ENCODE measurements around the gene RCC1.
"Not testable (repeated sequence)": the region's sequence is repeated elsewhere in the genome, so short reads cannot be mapped to it uniquely, and the experiment has no call there.

RCC1 gene

GRCh38 chr1:28537457-28538199 lies 31.8 kb downstream of the RCC1 start:
- peaks cover 49% of the 10 kb centered on the region for H3K36me3 ChIP-seq (ENCODE audit: insufficient read depth, low read length)
- H3K27me3 ChIP-seq (ENCODE audit: insufficient read depth, low read length, poor library complexity) = no peaks in the 10 kb centered on the region
- H3K9me3 ChIP-seq (ENCODE audit: insufficient read depth, low read length, severe bottlenecking) = no peaks in the 10 kb centered on the region
- no peak overlapping the region; the same call in 1 of the 2 replicates for H3K9ac ChIP-seq (ENCODE audit: low read depth, low read length)
- H3K4me3 ChIP-seq (ENCODE audit: low read depth in 1 of 2, low read length in 2 of 2) = no peak overlapping the region
- no peak overlapping the region for H3K27ac ChIP-seq (ENCODE audit: low read length)
- no peak overlapping the region for H3K4me2 ChIP-seq (ENCODE audit: insufficient read depth, low read length)
- H3K79me2 ChIP-seq (ENCODE audit: insufficient read depth, low read length) = no peaks in the 10 kb centered on the region
- H4K20me1 ChIP-seq (ENCODE audit: insufficient read depth, low read length) = peaks cover 3% of the 10 kb centered on the region; the same call in 1 of the 2 replicates
- no peak for ATAC-seq (ENCODE audit: insufficient read depth, low read depth)
- no peak for DNase-seq
- H2AFZ ChIP-seq (ENCODE audit: low read depth, low read length) = no peak overlapping the region
- TF ChIP-seq EZH2 (IDR thresholded peaks at IDR 0.05; ENCODE audit: borderline replicate concordance, low read depth, low read length, severe bottlenecking) (no peak), CTCF (IDR thresholded peaks at IDR 0.05; ENCODE audit: borderline replicate concordance, extremely low read depth, low read length, poor library complexity, severe bottlenecking) (no peak)
- no peaks in the 10 kb centered on the region for H3K4me1 ChIP-seq (ENCODE audit: insufficient read depth, low read length)

- Histone ChIP-seq H3K79me2 (ENCODE audit: insufficient read depth, low read length) (no peaks in the 10 kb centered on the region), H3K27ac (ENCODE audit: low read length) (no peak overlapping the region), H2AFZ (ENCODE audit: low read depth, low read length) (no peak overlapping the region), H3K36me3 (ENCODE audit: insufficient read depth, low read length) (peaks cover 46% of the 10 kb centered on the region), H4K20me1 (ENCODE audit: insufficient read depth, low read length) (peaks cover 3% of the 10 kb centered on the region; the same call in 1 of the 2 replicates), H3K4me3 (ENCODE audit: low read depth in 1 of 2, low read length in 2 of 2) (no peak overlapping the region), H3K9me3 (ENCODE audit: insufficient read depth, low read length, severe bottlenecking) (no peaks in the 10 kb centered on the region), H3K4me1 (ENCODE audit: insufficient read depth, low read length) (no peaks in the 10 kb centered on the region), H3K27me3 (ENCODE audit: insufficient read depth, low read length, poor library complexity) (no peaks in the 10 kb centered on the region), H3K4me2 (ENCODE audit: insufficient read depth, low read length) (no peak overlapping the region), H3K9ac (ENCODE audit: low read depth, low read length) (no peak overlapping the region)
- no peak for ATAC-seq (ENCODE audit: insufficient read depth, low read depth)
- TF ChIP-seq CTCF (IDR thresholded peaks at IDR 0.05; ENCODE audit: borderline replicate concordance, extremely low read depth, low read length, poor library complexity, severe bottlenecking) (no peak), EZH2 (IDR thresholded peaks at IDR 0.05; ENCODE audit: borderline replicate concordance, low read depth, low read length, severe bottlenecking) (no peak)
- no peak for DNase-seq
Measured at GRCh38 chr1:28538286-28538685, 32.4 kb downstream of the RCC1 start.

GRCh38 chr1:28540651-28541050 lies 34.8 kb downstream of the RCC1 start:
- DNase-seq (no peak), ATAC-seq (ENCODE audit: insufficient read depth, low read depth) (no peak)
- no peak overlapping the region for H3K4me2 ChIP-seq (ENCODE audit: insufficient read depth, low read length)
- H3K79me2 ChIP-seq (ENCODE audit: insufficient read depth, low read length) = no peaks in the 10 kb centered on the region
- H3K4me3 ChIP-seq (ENCODE audit: low read depth in 1 of 2, low read length in 2 of 2) = no peak overlapping the region
- peaks cover 32% of the 10 kb centered on the region for H3K36me3 ChIP-seq (ENCODE audit: insufficient read depth, low read length)
- H4K20me1 ChIP-seq (ENCODE audit: insufficient read depth, low read length) = no peaks in the 10 kb centered on the region
- no peak overlapping the region for H3K9ac ChIP-seq (ENCODE audit: low read depth, low read length)
- no peaks in the 10 kb centered on the region for H3K27me3 ChIP-seq (ENCODE audit: insufficient read depth, low read length, poor library complexity)
- H3K27ac ChIP-seq (ENCODE audit: low read length) = no peak overlapping the region
- TF ChIP-seq EZH2 (IDR thresholded peaks at IDR 0.05; ENCODE audit: borderline replicate concordance, low read depth, low read length, severe bottlenecking) (no peak), CTCF (IDR thresholded peaks at IDR 0.05; ENCODE audit: borderline replicate concordance, extremely low read depth, low read length, poor library complexity, severe bottlenecking) (peak; percentile 33)
- H2AFZ ChIP-seq (ENCODE audit: low read depth, low read length) = no peak overlapping the region
- H3K4me1 ChIP-seq (ENCODE audit: insufficient read depth, low read length) = no peaks in the 10 kb centered on the region
- H3K9me3 ChIP-seq (ENCODE audit: insufficient read depth, low read length, severe bottlenecking) = no peaks in the 10 kb centered on the region

GRCh38 chr1:28541414-28542015 lies 35.7 kb downstream of the RCC1 start:
- 0 out of 3 replicates have a peak, but pooled peaks have one; percentile 16 for ATAC-seq (ENCODE audit: insufficient read depth, low read depth)
- H3K4me3 ChIP-seq (ENCODE audit: low read depth in 1 of 2, low read length in 2 of 2); H3K9ac ChIP-seq (ENCODE audit: low read depth, low read length); H3K4me2 ChIP-seq (ENCODE audit: insufficient read depth, low read length); H3K4me1 ChIP-seq (ENCODE audit: insufficient read depth, low read length); H3K9me3 ChIP-seq (ENCODE audit: insufficient read depth, low read length, severe bottlenecking); H3K27ac ChIP-seq (ENCODE audit: low read length); H2AFZ ChIP-seq (ENCODE audit: low read depth, low read length); H3K27me3 ChIP-seq (ENCODE audit: insufficient read depth, low read length, poor library complexity); DNase-seq; H3K79me2 ChIP-seq (ENCODE audit: insufficient read depth, low read length); H4K20me1 ChIP-seq (ENCODE audit: insufficient read depth, low read length): not testable (repeated sequence)
- H3K36me3 ChIP-seq (ENCODE audit: insufficient read depth, low read length) = peaks cover 23% of the 10 kb centered on the region
